CD4-positive, alpha-beta T cell (primary cell): Measurements from ENCODE around the gene SLC46A3. TPM values are rescaled to one million over a fixed set of nuclear protein-coding genes. Genes with fewer than 3 reads are reported as not detected.

Source experiments
- ATAC-seq: fragments of 200-7000 bp; cut with Tn5 transposase; one replicate; pipeline ENCODE4 v1.10.0; 2022; ENCODE audit warnings: mild to moderate bottlenecking; ENCODE audit not compliant: poor library complexity
- CTCF ChIA-PET: fragments of 350-600 bp; sonication (Branson Sonifier 250); formaldehyde crosslinking; loops from one replicate; lab custom pipeline; 2021; ENCODE audit warnings: antibody characterized with exemption, inconsistent platforms; lab: Charles Lee
- POLR2A ChIA-PET: fragments of 350-600 bp; sonication (Branson Sonifier 250); formaldehyde crosslinking; loops from one replicate; lab custom pipeline; 2021; ENCODE audit warnings: antibody characterized with exemption, inconsistent platforms; lab: Charles Lee
- DNase-seq, 14 experiments: peaks; one replicate each; pipeline ENCODE4 v3.0.0-alpha.2; 2013 to 2020; ENCODE audit warnings: mixed read lengths in 2 of 14
- H3K27ac ChIP-seq, 2 donors: one replicate each; pipeline versions ENCODE4 v1.5.1 to v1.7.0; 2013; ENCODE audit warnings: low read length in 2 of 2, low read depth in 1 of 2, mild to moderate bottlenecking in 1 of 2
- H3K27me3 ChIP-seq, 2 experiments: 1 replicate in 1 of 2; 2 replicates in 1 of 2; pipeline versions ENCODE4 v1.6.1 to v1.7.0; 2013; ENCODE audit warnings: low read length in 2 of 2, control low read depth in 1 of 2, mild to moderate bottlenecking in 1 of 2, moderate library complexity in 1 of 2; ENCODE audit not compliant: insufficient read depth in 2 of 2, control insufficient read depth in 1 of 2
- H3K36me3 ChIP-seq: one replicate; pipeline ENCODE4 v1.6.1; 2013; ENCODE audit warnings: low read length, control low read depth; ENCODE audit not compliant: insufficient read depth
- H3K4me1 ChIP-seq: one replicate; pipeline ENCODE4 v1.6.1; 2013; ENCODE audit warnings: low read length, control low read depth; ENCODE audit not compliant: insufficient read depth
- H3K4me3 ChIP-seq: one replicate; pipeline ENCODE4 v1.5.1; 2013; ENCODE audit warnings: mild to moderate bottlenecking, low read length, moderate library complexity
- H3K9me3 ChIP-seq, 2 experiments: 1 replicate in 1 of 2; 2 replicates in 1 of 2; pipeline versions ENCODE4 v1.6.1 to v1.7.0; 2013; ENCODE audit warnings: low read length in 2 of 2, mild to moderate bottlenecking in 2 of 2, control low read depth in 1 of 2, moderate library complexity in 1 of 2; ENCODE audit not compliant: control insufficient read depth in 1 of 2, insufficient read depth in 1 of 2
- H3K27ac Mint-ChIP-seq: one replicate; pipeline ENCODE4 v1.8.0; 2020; ENCODE audit warnings: mixed read lengths
- H3K27me3 Mint-ChIP-seq: one replicate; pipeline ENCODE4 v1.8.0; 2021; ENCODE audit warnings: mixed read lengths
- H3K36me3 Mint-ChIP-seq: one replicate; pipeline ENCODE4 v1.8.0; 2021; ENCODE audit warnings: low read depth, mixed read lengths
- H3K4me1 Mint-ChIP-seq: one replicate; pipeline ENCODE4 v1.8.0; 2021; ENCODE audit warnings: low read depth, mixed read lengths
- H3K4me3 Mint-ChIP-seq: one replicate; pipeline ENCODE4 v1.8.0; 2020; ENCODE audit warnings: mild to moderate bottlenecking, mixed read lengths
- H3K9me3 Mint-ChIP-seq: one replicate; pipeline ENCODE4 v1.8.0; 2020; ENCODE audit warnings: mixed read lengths
- intact Hi-C, 2 experiments: fragments of 100-400 bp; cut with DNase I in 1 of 2; cut with micrococcal nuclease in 1 of 2; formaldehyde crosslinking; loops; one replicate each; pipeline versions ENCODE4 v1.15.1 to v1.9.0; 2023 to 2025; cut with DNase I, micrococcal nuclease
- total RNA-seq, 174 experiments: library from RNA in 2 of 174; stranded (reverse) in 2 of 174; gene quantifications; one replicate each; pipeline ENCODE4 v1.2.3 and lab custom pipeline; 2021 to 2026
- TF ChIP-seq, protein P1 (sequence below): fragments of 200-600 bp; IDR thresholded peaks from one replicate; pipeline ENCODE4 v1.8.0; 2022; ENCODE audit warnings: antibody characterized with exemption, mild to moderate bottlenecking

The SLC46A3 gene
- total RNA-seq, 2 experiments from 2014 or later: 6.3 to 7.4 TPM

DNA sequence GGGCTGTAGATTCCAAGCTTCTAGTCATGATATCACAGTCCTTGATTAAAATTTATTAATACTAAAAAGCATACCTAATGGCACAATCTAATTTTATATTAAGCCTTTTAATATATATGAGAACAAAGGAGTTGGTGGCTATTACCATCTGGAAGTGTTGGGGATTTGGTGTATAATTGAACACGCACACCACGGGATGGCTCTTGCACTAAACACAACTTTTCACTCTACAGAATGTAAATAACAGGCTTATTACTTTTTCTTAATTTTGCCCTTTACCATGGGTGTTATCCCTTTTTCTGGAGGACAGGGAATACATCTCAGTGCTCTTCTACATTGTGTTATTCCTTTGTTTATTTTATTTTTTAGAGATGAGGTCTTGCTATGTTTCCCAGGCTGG is 38.2 kb downstream of the SLC46A3 start:
- POLR2A ChIA-PET: no interaction called here

DNA sequence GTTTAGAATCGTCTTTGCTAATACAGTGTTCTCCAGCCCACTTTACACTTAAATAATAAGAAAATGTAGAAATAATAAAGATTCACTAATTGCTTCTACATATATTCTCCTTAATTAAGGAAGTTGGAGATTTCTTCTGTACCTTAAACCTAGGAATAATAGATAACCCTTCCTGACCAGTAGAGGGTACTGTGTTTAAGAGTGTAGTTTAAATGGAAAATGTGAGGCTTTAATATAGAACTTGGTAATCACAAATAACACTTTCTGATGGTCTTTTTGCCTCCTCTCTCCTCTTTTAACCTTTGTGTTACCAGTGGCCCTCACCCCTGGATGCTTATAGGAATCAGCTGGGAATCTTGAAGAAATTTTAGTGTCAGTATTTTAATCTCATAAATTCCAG is 39.1 kb downstream of the SLC46A3 start:
- no peaks in the 10 kb centered on the region for H3K27me3 Mint-ChIP-seq
- no peaks in the 10 kb centered on the region for H3K9me3 Mint-ChIP-seq
- ChIA-PET CTCF (no interaction called here), POLR2A (no interaction called here)
- H3K27me3 ChIP-seq: no peaks in the 10 kb centered on the region
- H3K27ac Mint-ChIP-seq: no peak overlapping the region
- TF ChIP-seq, protein P1, sequence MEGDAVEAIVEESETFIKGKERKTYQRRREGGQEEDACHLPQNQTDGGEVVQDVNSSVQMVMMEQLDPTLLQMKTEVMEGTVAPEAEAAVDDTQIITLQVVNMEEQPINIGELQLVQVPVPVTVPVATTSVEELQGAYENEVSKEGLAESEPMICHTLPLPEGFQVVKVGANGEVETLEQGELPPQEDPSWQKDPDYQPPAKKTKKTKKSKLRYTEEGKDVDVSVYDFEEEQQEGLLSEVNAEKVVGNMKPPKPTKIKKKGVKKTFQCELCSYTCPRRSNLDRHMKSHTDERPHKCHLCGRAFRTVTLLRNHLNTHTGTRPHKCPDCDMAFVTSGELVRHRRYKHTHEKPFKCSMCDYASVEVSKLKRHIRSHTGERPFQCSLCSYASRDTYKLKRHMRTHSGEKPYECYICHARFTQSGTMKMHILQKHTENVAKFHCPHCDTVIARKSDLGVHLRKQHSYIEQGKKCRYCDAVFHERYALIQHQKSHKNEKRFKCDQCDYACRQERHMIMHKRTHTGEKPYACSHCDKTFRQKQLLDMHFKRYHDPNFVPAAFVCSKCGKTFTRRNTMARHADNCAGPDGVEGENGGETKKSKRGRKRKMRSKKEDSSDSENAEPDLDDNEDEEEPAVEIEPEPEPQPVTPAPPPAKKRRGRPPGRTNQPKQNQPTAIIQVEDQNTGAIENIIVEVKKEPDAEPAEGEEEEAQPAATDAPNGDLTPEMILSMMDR: no peak
- ATAC-seq (no peak), DNase-seq (no peak)
- H3K4me1 ChIP-seq: no peaks in the 10 kb centered on the region
- no peaks in the 10 kb centered on the region for H3K9me3 ChIP-seq
- H3K4me1 Mint-ChIP-seq: no peaks in the 10 kb centered on the region
- peaks cover 52% of the 10 kb centered on the region for H3K36me3 Mint-ChIP-seq
- no peak overlapping the region for H3K4me3 ChIP-seq
- peaks cover 41% of the 10 kb centered on the region for H3K36me3 ChIP-seq
- no peak overlapping the region for H3K27ac ChIP-seq
- no peak overlapping the region for H3K4me3 Mint-ChIP-seq
- intact Hi-C loops: loop anchor here in 1 of 2 experiments (5.0 kb wide), 1 partner anchor 118 kb away; no protein-coding TSS in a partner anchor

More for the DNA sequence above, 38.2 kb downstream of the SLC46A3 start:
- DNase-seq (no peak), ATAC-seq (no peak)
- H3K4me3 Mint-ChIP-seq: no peak overlapping the region
- H3K27ac ChIP-seq: no peak overlapping the region
- no peaks in the 10 kb centered on the region for H3K27me3 Mint-ChIP-seq
- TF ChIP-seq, protein P1: no peak
- H3K36me3 ChIP-seq: peaks cover 34% of the 10 kb centered on the region
- no peaks in the 10 kb centered on the region for H3K9me3 ChIP-seq
- peaks cover 43% of the 10 kb centered on the region for H3K36me3 Mint-ChIP-seq
- CTCF ChIA-PET: interaction anchor here (0.6 kb wide), 1 partner anchor 946 kb away, joined by 4 read pairs; no protein-coding TSS in a partner anchor
- no peaks in the 10 kb centered on the region for H3K9me3 Mint-ChIP-seq
- H3K4me3 ChIP-seq: no peak overlapping the region
- no peaks in the 10 kb centered on the region for H3K4me1 Mint-ChIP-seq
- H3K4me1 ChIP-seq: no peaks in the 10 kb centered on the region
- no peaks in the 10 kb centered on the region for H3K27me3 ChIP-seq
- intact Hi-C loops: no loop called here
- no peak overlapping the region for H3K27ac Mint-ChIP-seq

DNA sequence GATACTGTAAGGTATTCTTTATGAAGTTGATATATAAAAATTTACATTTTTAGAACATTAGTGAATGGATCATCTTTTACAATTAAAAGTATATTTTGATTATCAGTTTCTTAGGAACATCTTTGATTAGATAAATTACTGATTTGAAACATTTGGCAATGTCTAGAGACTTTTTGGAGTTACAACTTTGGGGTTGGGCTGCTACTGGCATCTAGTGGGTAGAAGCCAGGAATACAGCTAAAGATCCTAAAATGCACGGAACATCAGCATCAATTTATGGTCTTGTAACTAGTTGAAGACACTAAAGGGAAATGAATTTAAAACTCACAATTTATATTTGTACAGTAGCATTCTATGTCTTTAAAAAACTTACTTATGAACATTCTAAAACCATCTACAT is 40.0 kb downstream of the SLC46A3 start:
- DNase-seq (no peak), ATAC-seq (no peak)
- intact Hi-C loops: loop anchor here in 1 of 2 experiments (5.0 kb wide), 1 partner anchor 118 kb away; no protein-coding TSS in a partner anchor
- Mint-ChIP-seq H3K4me3 (no peak overlapping the region), H3K27me3 (no peaks in the 10 kb centered on the region), H3K27ac (no peak overlapping the region), H3K4me1 (no peaks in the 10 kb centered on the region), H3K9me3 (no peaks in the 10 kb centered on the region), H3K36me3 (peaks cover 60% of the 10 kb centered on the region)
- ChIA-PET CTCF (no interaction called here), POLR2A (no interaction called here)
- Histone ChIP-seq H3K27ac (no peak overlapping the region), H3K27me3 (no peaks in the 10 kb centered on the region), H3K4me3 (no peak overlapping the region), H3K9me3 (no peaks in the 10 kb centered on the region), H3K36me3 (peaks cover 49% of the 10 kb centered on the region), H3K4me1 (no peaks in the 10 kb centered on the region)
- TF ChIP-seq, protein P1: no peak
